ENCODE data around the gene EIF3L. TPM values are rescaled to one million over a fixed set of nuclear protein-coding genes. Genes with fewer than 3 reads are reported as not detected.

Gene EIF3L
- total RNA-seq, 8 experiments from 2014 or later, result 381 to 1,095 (median 566) TPM

DNA sequence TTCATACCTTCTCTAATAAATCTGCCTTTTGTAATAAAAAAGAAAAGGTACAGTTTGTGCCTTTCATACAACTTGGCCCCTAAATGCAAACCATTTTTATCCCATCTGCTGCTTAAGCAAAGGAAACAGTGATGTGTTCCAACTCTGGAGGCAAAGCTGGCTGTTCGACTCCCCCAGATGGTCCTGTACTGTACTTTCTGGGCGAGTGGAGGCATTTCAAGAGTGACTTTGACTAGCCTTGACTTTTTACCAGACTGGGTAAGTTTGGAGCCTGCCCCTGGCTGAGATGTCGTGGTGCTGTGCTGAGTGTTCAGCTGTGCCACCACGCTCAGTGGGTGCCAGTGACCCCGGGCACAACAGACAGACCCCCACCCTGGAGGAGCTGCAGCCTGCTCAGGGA, 67.1 kb downstream of the EIF3L start:
- Histone ChIP-seq H3K4me1 (replicated peaks in 1 of 2) (peaks cover 5% of the 10 kb centered on the region in 2 donors), H3K4me3 (no peak overlapping the region), H3K27ac (no peak overlapping the region)
- 0 to 100% (median 78%) methylated on average over 1 to 4 of the region's 5 CpGs; no CpG with 5 or more reads in 4 of the 10 experiments for WGBS, 10 experiments
- in situ Hi-C loops (cut with MboI; ENCODE audit: low pct_unique_long_range_greater_than_20kb in 2 of 9, low sequenced_read_pairs in 9 of 9, unreplicated experiment in 9 of 9), result no loop called here
- no peak for ATAC-seq (replicated peaks in 6 of 8)

DNA sequence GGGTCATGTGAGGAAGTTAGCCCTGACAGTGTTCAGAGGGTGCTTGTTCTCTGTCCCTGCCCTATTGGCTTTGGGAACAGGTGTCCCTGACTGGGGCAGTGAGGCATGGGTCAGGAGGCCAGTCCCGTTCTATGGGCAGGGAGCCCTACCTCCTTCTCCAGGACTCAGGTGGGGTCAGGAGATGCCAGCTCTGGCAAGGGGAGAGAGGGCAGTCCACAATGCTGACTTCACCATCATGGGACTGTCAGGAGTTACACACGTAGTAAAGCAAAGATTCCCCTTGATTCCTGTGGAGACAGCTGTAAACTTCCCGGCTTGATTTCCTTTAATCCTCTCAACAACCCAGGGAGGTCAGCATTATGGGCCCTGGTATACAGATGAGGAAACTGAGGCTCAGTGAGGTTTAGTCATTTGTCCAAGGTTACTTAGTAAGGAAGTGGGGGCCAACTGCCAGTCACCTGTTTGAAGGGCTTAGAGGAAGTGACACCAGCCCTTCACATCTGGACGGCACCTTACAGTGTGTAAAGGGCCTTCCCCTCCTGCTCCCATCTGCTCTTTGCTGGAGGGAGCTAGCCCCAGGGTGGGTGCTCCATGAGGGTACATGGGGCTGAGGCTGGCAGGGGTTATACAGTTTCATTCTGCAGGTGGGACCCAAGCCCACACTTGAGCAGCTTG, 68.8 kb downstream of the EIF3L start:
- H3K4me3 ChIP-seq, result no peak overlapping the region
- in situ Hi-C loops (cut with MboI; ENCODE audit: low pct_unique_long_range_greater_than_20kb in 2 of 9, low sequenced_read_pairs in 9 of 9, unreplicated experiment in 9 of 9), result no loop called here
- 67 to 100% (median 90%) methylated on average over 1 of the region's 4 CpGs; no CpG with 5 or more reads in 6 of the 10 experiments for WGBS, 10 experiments
- H3K4me1 ChIP-seq (replicated peaks in 1 of 2), result no peaks in the 10 kb centered on the region
- ATAC-seq (replicated peaks in 6 of 8), result no peak
- no peak overlapping the region for H3K27ac ChIP-seq

DNA sequence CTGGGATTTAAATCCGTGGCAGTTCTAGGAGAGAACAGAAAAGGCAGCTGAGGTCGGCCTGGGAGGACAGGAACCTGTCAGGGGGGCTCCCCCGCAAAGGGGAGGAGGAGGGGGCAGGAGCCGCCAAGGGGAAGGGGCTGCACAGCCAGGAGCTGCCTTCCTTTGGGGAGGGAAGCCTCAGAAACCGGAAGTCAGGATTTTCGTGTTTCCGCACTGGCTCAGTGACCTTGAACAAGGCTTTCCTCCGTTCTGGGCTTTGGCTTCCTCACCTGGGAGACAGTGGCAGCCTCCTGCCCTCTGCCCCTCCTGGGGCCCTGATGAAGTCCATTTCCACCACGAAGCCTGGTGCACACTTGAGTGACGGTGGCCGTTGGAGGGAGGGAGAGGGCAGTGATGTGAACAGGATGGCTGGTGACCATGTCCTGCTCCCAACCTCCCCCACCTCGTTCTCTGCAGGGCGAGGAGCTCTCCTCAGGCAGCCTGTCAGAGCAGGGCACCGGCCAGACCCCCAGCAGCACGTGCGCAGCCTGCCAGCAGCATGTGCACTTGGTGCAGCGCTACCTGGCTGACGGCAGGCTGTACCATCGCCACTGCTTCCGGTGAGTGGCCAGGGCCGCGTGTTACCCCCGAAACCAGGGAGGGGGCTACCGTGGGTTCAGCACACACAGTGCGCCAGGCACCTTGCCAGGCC, 69.5 kb downstream of the EIF3L start:
- WGBS, 10 experiments, result 78 to 100% (median 97%) methylated on average over 1 to 6 of the region's 25 CpGs; no CpG with 5 or more reads in 6 of the 10 experiments

DNA sequence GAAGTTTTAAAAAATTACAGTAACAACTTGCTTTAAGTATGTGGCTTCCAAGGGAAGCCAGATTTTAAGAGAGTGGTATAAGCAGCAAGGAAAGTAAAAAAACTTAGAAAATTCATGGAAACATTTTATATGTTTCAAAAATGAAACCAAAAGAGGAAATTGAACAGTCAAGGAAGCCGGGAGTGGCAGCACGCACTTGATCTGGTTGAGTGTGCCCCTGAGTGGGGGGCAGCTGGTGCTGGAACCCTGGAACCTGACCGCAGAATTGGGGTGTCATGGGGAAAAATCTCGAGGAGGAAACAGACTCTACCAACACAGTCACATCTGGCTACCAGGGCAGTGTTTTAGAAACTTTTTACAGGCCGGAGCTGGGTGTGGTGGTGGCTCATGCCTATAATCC, 70.9 kb downstream of the EIF3L start:
- Histone ChIP-seq H3K4me1 (replicated peaks in 1 of 2) (no peaks in the 10 kb centered on the region), H3K4me3 (no peak overlapping the region), H3K27ac (no peak overlapping the region)
- WGBS, 10 experiments, result 60 to 100% (median 86%) methylated on average over 1 to 4 of the region's 5 CpGs; no CpG with 5 or more reads in 1 of the 10 experiments
- no peak for ATAC-seq (replicated peaks in 6 of 8)
- in situ Hi-C loops (cut with MboI; ENCODE audit: low pct_unique_long_range_greater_than_20kb in 2 of 9, low sequenced_read_pairs in 9 of 9, unreplicated experiment in 9 of 9), result no loop called here

More for the DNA sequence above, 69.5 kb downstream of the EIF3L start:
- Histone ChIP-seq H3K4me3 (no peak overlapping the region), H3K27ac (no peak overlapping the region), H3K4me1 (replicated peaks in 1 of 2) (no peaks in the 10 kb centered on the region)
- in situ Hi-C loops (cut with MboI; ENCODE audit: low pct_unique_long_range_greater_than_20kb in 2 of 9, low sequenced_read_pairs in 9 of 9, unreplicated experiment in 9 of 9), result no loop called here
- ATAC-seq (replicated peaks in 6 of 8), result no peak

DNA sequence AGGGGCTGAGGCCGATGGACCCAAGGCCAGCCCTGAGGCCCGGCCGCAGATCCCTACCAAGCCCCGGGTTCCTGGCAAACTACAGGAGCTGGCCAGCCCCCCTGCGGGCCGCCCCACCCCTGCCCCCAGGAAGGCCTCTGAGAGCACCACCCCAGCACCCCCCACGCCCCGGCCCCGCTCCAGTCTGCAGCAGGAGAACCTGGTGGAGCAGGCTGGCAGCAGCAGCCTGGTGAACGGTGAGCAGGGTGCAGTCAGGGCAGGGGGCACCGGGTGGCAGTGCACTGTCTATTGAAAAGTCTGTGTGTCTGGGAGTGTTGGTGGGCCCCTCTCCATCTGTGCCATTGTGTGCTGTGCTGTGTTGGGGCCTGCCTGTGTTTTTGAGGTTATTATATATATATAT, 73.0 kb downstream of the EIF3L start:
- ATAC-seq (replicated peaks in 6 of 8), result peak in 4 of 8 experiments; percentile 7 to 42 (median 26)
- no peaks in the 10 kb centered on the region for H3K4me1 ChIP-seq (replicated peaks in 1 of 2)
- in situ Hi-C loops (cut with MboI; ENCODE audit: low pct_unique_long_range_greater_than_20kb in 2 of 9, low sequenced_read_pairs in 9 of 9, unreplicated experiment in 9 of 9), result no loop called here

DNA sequence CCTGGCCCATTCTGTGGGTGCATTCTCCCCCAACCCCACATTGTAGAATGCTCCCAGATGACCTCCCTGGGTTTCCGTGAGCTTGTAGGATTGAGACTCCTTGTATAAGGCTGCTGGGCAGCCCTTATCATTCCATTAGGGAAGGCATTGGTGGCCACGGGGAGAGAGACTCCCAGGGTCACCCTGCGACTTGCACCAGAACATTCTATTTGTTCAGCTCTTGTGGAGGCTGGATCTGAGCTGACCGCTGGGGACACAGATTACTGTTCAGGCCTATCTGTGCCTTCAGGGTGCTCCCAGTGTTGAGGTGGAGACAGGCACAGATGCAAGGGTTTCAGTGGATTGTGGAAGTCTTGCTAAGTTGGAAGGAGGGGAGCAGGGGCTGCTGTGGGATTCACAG, 74.7 kb downstream of the EIF3L start:
- no peaks in the 10 kb centered on the region for H3K4me1 ChIP-seq (replicated peaks in 1 of 2)
- WGBS, 10 experiments, result no CpG with 5 or more reads among the region's 4 CpGs
- H3K4me3 ChIP-seq, result no peak overlapping the region
- in situ Hi-C loops (cut with MboI; ENCODE audit: low pct_unique_long_range_greater_than_20kb in 2 of 9, low sequenced_read_pairs in 9 of 9, unreplicated experiment in 9 of 9), result no loop called here
- no peak for ATAC-seq (replicated peaks in 6 of 8)
- H3K27ac ChIP-seq, result no peak overlapping the region

More for the DNA sequence above, 73.0 kb downstream of the EIF3L start:
- no peak overlapping the region for H3K4me3 ChIP-seq
- no peak overlapping the region for H3K27ac ChIP-seq
- WGBS, 10 experiments, result no CpG with 5 or more reads among the region's 11 CpGs

DNA sequence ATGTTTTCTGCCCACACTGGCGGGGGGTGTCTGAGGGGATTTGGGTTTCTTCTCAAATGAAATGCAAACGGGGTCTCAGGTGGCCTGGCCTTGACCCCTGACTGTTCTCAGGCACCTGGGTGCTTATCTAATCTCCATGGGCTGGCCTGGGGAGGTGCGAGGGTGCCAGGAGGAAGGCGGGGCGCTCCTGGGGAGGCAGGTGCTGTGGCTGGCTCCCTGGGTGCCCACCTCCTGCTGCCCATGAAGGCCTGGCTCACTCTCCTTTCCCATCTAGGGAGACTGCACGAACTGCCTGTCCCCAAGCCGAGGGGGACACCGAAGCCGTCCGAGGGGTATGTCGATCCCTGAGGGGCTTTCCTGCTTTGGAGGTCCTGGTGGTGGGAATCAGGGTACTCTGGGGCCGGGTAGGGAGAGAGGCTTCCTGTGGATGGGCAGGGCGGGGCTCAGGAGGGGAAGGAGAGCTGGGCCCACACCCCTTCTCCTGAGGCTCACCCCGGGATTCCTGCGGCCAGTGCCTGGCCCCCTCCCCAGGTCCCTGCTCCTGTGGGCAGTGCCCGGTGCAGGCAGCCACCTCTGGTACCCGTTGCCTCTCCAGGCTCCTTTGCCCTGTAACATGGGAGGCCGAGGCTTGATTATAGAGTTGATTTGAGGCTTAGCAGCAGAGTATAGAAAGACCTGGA, 75.3 kb downstream of the EIF3L start:
- no peaks in the 10 kb centered on the region for H3K4me1 ChIP-seq (replicated peaks in 1 of 2)
- in situ Hi-C loops (cut with MboI; ENCODE audit: low pct_unique_long_range_greater_than_20kb in 2 of 9, low sequenced_read_pairs in 9 of 9, unreplicated experiment in 9 of 9), result no loop called here
- H3K4me3 ChIP-seq, result no peak overlapping the region
- H3K27ac ChIP-seq, result no peak overlapping the region
- ATAC-seq (replicated peaks in 6 of 8), result peak in 1 of 8 experiments; percentile 4
- 40 to 100% (median 83%) methylated on average over 1 to 4 of the region's 18 CpGs; no CpG with 5 or more reads in 6 of the 10 experiments for WGBS, 10 experiments

DNA sequence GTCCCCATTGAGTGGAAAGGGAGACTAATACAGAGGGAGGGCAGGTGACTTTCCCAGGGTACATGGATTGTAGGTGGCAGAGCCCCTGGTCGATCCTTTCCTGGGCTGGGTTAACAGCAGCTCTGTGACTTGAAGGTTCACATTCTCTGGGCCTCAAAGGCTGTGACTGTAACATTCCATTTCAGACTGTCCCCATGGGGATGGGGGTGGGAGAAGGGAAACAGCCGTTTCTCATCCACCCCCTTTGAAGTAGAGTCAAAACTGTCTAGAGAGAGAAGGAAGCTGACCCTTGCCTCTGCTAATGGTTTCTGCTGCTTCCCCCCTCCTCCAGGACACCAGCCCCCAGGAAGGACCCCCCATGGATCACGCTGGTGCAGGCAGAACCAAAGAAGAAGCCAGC, 76.1 kb downstream of the EIF3L start:
- 29 to 80% (median 43%) methylated on average over 1 of the region's 3 CpGs; no CpG with 5 or more reads in 7 of the 10 experiments for WGBS, 10 experiments
- ATAC-seq (replicated peaks in 6 of 8), result peak in 3 of 8 experiments; percentile 18 to 79 (median 24)
- Histone ChIP-seq H3K4me1 (replicated peaks in 1 of 2) (no peaks in the 10 kb centered on the region), H3K27ac (no peak overlapping the region), H3K4me3 (no peak overlapping the region)
- in situ Hi-C loops (cut with MboI; ENCODE audit: low pct_unique_long_range_greater_than_20kb in 2 of 9, low sequenced_read_pairs in 9 of 9, unreplicated experiment in 9 of 9), result no loop called here

DNA sequence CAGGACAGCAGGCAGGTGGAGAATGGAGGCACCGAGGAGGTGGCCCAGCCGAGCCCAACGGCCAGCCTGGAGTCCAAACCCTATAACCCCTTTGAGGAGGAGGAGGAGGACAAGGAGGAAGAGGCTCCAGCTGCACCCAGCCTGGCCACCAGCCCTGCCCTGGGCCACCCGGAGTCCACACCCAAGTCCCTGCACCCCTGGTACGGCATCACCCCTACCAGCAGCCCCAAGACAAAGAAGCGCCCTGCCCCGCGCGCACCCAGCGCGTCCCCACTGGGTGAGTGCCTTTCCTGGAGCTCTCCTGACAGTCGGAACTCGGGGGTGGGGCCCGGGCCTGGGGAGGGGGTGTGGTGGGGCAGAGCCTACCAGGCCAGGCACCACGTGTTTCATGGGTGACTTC, 76.5 kb downstream of the EIF3L start:
- no peak overlapping the region for H3K27ac ChIP-seq
- WGBS, 10 experiments, result 80% methylated on average over 1 of the region's 15 CpGs; no CpG with 5 or more reads in 9 of the 10 experiments
- H3K4me1 ChIP-seq (replicated peaks in 1 of 2), result no peaks in the 10 kb centered on the region
- ATAC-seq (replicated peaks in 6 of 8), result no peak
- H3K4me3 ChIP-seq, result no peak overlapping the region
- in situ Hi-C loops (cut with MboI; ENCODE audit: low pct_unique_long_range_greater_than_20kb in 2 of 9, low sequenced_read_pairs in 9 of 9, unreplicated experiment in 9 of 9), result no loop called here

DNA sequence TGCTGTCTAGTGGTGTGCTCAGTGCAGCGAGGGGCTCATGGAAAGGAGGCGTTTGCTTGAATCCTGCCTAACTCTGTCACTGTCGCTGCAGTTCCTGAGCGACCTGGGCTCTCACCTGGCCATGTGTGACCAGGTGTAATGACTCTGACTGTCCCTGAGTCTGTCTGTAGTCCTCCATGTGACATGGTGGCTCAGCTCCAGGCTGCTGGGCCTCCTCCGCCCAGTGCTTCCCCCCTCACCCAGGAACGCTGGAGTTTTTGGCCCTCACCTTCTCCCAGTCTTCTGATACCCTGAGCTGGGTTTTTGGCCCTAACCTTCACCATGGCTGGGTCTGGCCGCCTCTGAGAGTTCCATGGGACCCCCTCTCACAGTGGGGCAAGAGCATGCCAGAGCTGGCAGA, 77.1 kb downstream of the EIF3L start:
- no peak for ATAC-seq (replicated peaks in 6 of 8)
- in situ Hi-C loops (cut with MboI; ENCODE audit: low pct_unique_long_range_greater_than_20kb in 2 of 9, low sequenced_read_pairs in 9 of 9, unreplicated experiment in 9 of 9), result no loop called here
- H3K4me3 ChIP-seq, result no peak overlapping the region
- WGBS, 10 experiments, result 71 to 93% (median 74%) methylated on average over 2 to 5 of the region's 7 CpGs; no CpG with 5 or more reads in 6 of the 10 experiments
- no peak overlapping the region for H3K27ac ChIP-seq
- no peaks in the 10 kb centered on the region for H3K4me1 ChIP-seq (replicated peaks in 1 of 2)

DNA sequence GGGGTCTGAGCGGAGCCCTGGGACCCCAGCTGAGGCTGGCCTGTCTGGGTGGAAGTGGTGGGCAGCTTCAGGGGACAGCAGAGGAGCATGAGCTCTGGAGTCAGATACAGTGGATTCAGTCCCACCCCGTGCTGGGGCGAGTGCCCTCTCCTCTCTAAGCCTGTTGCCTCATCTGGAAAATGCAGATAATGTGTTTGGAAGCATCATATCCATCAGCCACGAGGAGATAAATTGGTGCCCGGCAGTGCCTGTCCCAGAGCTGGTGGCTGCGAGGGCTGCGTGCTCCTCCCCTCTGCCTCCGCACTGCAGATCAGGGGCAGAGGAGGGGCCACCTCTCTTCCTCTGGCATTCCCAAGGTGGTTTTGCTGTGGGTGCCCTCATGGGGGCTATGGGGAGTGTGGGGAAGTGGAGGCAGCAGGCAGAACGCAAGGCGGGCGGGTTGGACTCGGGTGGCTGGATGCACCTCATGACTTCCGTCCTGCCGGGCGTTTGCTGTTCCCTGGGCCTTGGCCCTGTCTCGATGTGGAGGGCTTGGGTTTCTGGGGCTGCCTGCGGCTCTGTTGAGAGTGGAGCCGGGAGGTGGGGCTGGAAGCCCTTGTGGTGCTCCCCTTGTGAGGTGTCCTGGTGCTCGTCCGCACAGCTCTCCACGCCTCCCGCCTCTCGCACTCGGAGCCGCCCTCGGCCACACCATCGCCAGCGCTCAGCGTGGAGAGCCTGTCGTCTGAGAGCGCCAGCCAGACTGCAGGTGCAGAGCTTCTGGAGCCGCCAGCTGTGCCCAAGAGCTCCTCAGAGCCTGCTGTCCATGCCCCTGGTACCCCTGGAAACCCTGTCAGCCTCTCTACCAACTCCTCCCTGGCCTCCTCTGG, 77.8 kb downstream of the EIF3L start:
- in situ Hi-C loops (cut with MboI; ENCODE audit: low pct_unique_long_range_greater_than_20kb in 2 of 9, low sequenced_read_pairs in 9 of 9, unreplicated experiment in 9 of 9), result no loop called here
- WGBS, 10 experiments, result 93 to 99% (median 94%) methylated on average over 5 to 10 of the region's 32 CpGs; no CpG with 5 or more reads in 7 of the 10 experiments
- H3K4me3 ChIP-seq, result no peak overlapping the region

DNA sequence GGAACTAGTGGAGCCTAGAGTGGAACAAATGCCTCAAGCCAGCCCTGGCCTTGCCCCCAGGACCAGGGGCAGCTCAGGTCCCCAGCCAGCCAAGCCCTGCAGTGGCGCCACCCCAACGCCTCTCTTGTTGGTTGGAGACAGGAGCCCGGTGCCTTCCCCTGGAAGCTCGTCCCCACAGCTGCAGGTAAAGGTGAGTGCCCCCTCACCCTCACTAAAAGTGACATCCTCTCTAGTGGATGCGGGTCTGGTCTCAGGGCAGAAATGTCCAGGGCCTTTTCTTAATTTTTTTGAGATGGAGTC, 78.4 kb downstream of the EIF3L start:
- in situ Hi-C loops (cut with MboI; ENCODE audit: low pct_unique_long_range_greater_than_20kb in 2 of 9, low sequenced_read_pairs in 9 of 9, unreplicated experiment in 9 of 9), result no loop called here
- 82 to 100% (median 92%) methylated on average over 1 to 2 of the region's 5 CpGs; no CpG with 5 or more reads in 7 of the 10 experiments for WGBS, 10 experiments

More for the DNA sequence above, 77.8 kb downstream of the EIF3L start:
- no peak for ATAC-seq (replicated peaks in 6 of 8)
- H3K4me1 ChIP-seq (replicated peaks in 1 of 2), result no peaks in the 10 kb centered on the region
- H3K27ac ChIP-seq, result no peak overlapping the region

More for the DNA sequence above, 78.4 kb downstream of the EIF3L start:
- Histone ChIP-seq H3K4me3 (no peak overlapping the region), H3K27ac (no peak overlapping the region), H3K4me1 (replicated peaks in 1 of 2) (no peaks in the 10 kb centered on the region)
- ATAC-seq (replicated peaks in 6 of 8), result no peak

Measured in motor neuron (in vitro differentiated cells).